ENCODE results near the gene BCAM.
A peak's percentile ranks its signal among the peaks of the same experiment; 100 is the strongest.
"Not testable (repeated sequence)": the region's sequence is repeated elsewhere in the genome, so short reads cannot be mapped to it uniquely, and the experiment has no call there.

The BCAM gene

GRCh38 chr19:44808463-44809371 is at the start of gene BCAM:
BCAM (plus strand) TSS chr19:44809103; CDS start chr19:44809125, 22 bp downstream.
- DNase-seq, result no peak

GRCh38 chr19:44762038-44762437 is 46.9 kb upstream of the BCAM start:
- DNase-seq, result no peak

GRCh38 chr19:44765033-44765948 is 43.6 kb upstream of the BCAM start:
- DNase-seq, result no peak

GRCh38 chr19:44765949-44766335 is 43.0 kb upstream of the BCAM start:
- DNase-seq, result no peak

GRCh38 chr19:44767295-44768180 is 41.4 kb upstream of the BCAM start:
- no peak for DNase-seq

GRCh38 chr19:44770550-44771257 is 38.2 kb upstream of the BCAM start:
- peak; percentile 73 for DNase-seq

GRCh38 chr19:44772144-44772543 is 36.8 kb upstream of the BCAM start:
- not testable (repeated sequence) for DNase-seq

GRCh38 chr19:44772959-44773358 is 35.9 kb upstream of the BCAM start:
- DNase-seq, result no peak

GRCh38 chr19:44775676-44776240 is 33.1 kb upstream of the BCAM start:
- DNase-seq, result no peak

- no peak for DNase-seq
These were observed 32.4 kb upstream of the BCAM start for GRCh38 chr19:44776402-44777096.

- DNase-seq, result no peak
These were observed 31.1 kb upstream of the BCAM start, which contains the start of gene CBLC for GRCh38 chr19:44777715-44778347. CBLC (plus strand) TSS chr19:44777890; CDS start chr19:44777932, 42 bp downstream.

- no peak for DNase-seq
These were observed 29.8 kb upstream of the BCAM start for GRCh38 chr19:44779150-44779549.

GRCh38 chr19:44781694-44782093 is 27.2 kb upstream of the BCAM start:
- DNase-seq, result not testable (repeated sequence)

GRCh38 chr19:44782729-44783128 is 26.2 kb upstream of the BCAM start:
- DNase-seq, result no peak

GRCh38 chr19:44783545-44783944 is 25.4 kb upstream of the BCAM start:
- no peak for DNase-seq

GRCh38 chr19:44785271-44785670 is 23.6 kb upstream of the BCAM start:
- no peak for DNase-seq

GRCh38 chr19:44785993-44786392 is 22.9 kb upstream of the BCAM start:
- DNase-seq, result no peak

GRCh38 chr19:44788971-44789370 is 19.9 kb upstream of the BCAM start:
- DNase-seq, result no peak

GRCh38 chr19:44789943-44790483 is 18.9 kb upstream of the BCAM start:
- no peak for DNase-seq

GRCh38 chr19:44792281-44792680 is 16.6 kb upstream of the BCAM start:
- no peak for DNase-seq
